ENCODE data around the gene PARVA.

PARVA gene

DNA sequence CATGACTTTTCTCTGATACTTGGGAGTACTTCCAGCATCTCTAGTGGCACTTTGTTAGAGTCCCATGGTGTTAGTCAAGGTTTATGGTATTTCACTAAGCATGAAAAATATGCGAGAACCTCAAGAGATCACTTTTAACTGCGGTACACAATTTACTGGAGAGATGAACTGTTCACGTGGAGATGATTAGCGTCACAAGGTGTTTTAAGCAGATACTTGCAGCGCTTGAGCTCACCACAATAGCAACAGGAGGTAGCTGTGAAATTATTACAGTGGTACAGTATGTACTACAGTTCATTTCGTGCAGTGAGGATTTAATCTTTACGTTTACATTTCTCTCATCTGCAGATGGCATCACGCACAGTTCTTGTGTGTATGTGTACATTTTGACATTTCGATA, 4.5 kb downstream of the PARVA start:
- no peak for TF ChIP-seq TEAD4 (IDR thresholded peaks at IDR 0.05)
- no peak for TF ChIP-seq FOXM1 (IDR thresholded peaks at IDR 0.05; ENCODE audit: borderline replicate concordance, low read depth)
- no peak for TF ChIP-seq EP300 (IDR thresholded peaks at IDR 0.05; ENCODE audit: borderline replicate concordance)
- no peak for TF ChIP-seq REST (IDR thresholded peaks at IDR 0.05; ENCODE audit: low read depth)
- no peak for TF ChIP-seq NFIC (IDR thresholded peaks at IDR 0.05)
- TF ChIP-seq MAX (IDR thresholded peaks at IDR 0.05), result no peak

DNA sequence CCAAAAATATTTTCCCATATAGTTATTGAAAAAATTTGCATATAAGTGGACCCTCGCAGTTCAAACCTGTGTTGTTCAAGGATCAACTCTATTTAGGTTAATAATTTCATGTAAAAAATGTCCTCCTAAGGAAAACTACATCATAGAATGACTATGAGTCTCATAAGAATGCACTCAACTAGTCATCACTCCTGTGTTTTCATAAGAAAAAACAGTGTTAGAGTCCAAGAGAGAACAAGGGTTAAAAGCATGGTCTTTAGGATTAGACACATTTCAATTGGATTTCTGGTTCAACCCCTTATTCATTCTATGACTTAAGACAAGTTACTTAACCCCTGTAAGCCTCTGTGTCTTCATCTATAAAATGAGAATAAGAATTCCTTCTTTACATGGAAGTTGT, 5.1 kb downstream of the PARVA start:
- TF ChIP-seq, protein P1, sequence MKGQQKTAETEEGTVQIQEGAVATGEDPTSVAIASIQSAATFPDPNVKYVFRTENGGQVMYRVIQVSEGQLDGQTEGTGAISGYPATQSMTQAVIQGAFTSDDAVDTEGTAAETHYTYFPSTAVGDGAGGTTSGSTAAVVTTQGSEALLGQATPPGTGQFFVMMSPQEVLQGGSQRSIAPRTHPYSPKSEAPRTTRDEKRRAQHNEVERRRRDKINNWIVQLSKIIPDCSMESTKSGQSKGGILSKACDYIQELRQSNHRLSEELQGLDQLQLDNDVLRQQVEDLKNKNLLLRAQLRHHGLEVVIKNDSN (IDR thresholded peaks at IDR 0.05), result no peak
- TF ChIP-seq YY1 (IDR thresholded peaks at IDR 0.05; ENCODE audit: low read depth) (no peak), EGR1 (IDR thresholded peaks at IDR 0.05) (no peak), MAX (IDR thresholded peaks at IDR 0.05) (no peak), TEAD4 (IDR thresholded peaks at IDR 0.05) (no peak), FOXM1 (IDR thresholded peaks at IDR 0.05; ENCODE audit: borderline replicate concordance, low read depth) (no peak), CREB1 (IDR thresholded peaks at IDR 0.05; ENCODE audit: low read depth) (no peak), TAF1 (IDR thresholded peaks at IDR 0.05; ENCODE audit: low read depth) (no peak), NFIC (IDR thresholded peaks at IDR 0.05) (no peak)

GRCh38 chr11:12386309-12386708, 8.9 kb downstream of the PARVA start:
- TF ChIP-seq CREB1 (IDR thresholded peaks at IDR 0.05; ENCODE audit: low read depth) (no peak), CEBPB (IDR thresholded peaks at IDR 0.05) (no peak), YY1 (IDR thresholded peaks at IDR 0.05; ENCODE audit: low read depth) (no peak)

GRCh38 chr11:12386745-12387144, 9.4 kb downstream of the PARVA start:
- TF ChIP-seq TEAD4 (IDR thresholded peaks at IDR 0.05) (no peak), EGR1 (IDR thresholded peaks at IDR 0.05) (no peak), CREB1 (IDR thresholded peaks at IDR 0.05; ENCODE audit: low read depth) (no peak), TAF1 (IDR thresholded peaks at IDR 0.05; ENCODE audit: low read depth) (no peak), EP300 (IDR thresholded peaks at IDR 0.05; ENCODE audit: borderline replicate concordance) (no peak), FOXM1 (IDR thresholded peaks at IDR 0.05; ENCODE audit: borderline replicate concordance, low read depth) (no peak)

- no peak for TF ChIP-seq YY1 (IDR thresholded peaks at IDR 0.05; ENCODE audit: low read depth)
- TF ChIP-seq, protein P1 (IDR thresholded peaks at IDR 0.05), result no peak
- TF ChIP-seq EGR1 (IDR thresholded peaks at IDR 0.05), result no peak
- no peak for TF ChIP-seq NFIC (IDR thresholded peaks at IDR 0.05)
- no peak for TF ChIP-seq RAD21 (IDR thresholded peaks at IDR 0.05; ENCODE audit: low read depth)
- TF ChIP-seq REST (IDR thresholded peaks at IDR 0.05; ENCODE audit: low read depth), result no peak
- no peak for TF ChIP-seq EP300 (IDR thresholded peaks at IDR 0.05; ENCODE audit: borderline replicate concordance)
- no peak for TF ChIP-seq ZBTB7A (IDR thresholded peaks at IDR 0.05; ENCODE audit: low read depth)
Observed at GRCh38 chr11:12388173-12388572, 10.8 kb downstream of the PARVA start.

DNA sequence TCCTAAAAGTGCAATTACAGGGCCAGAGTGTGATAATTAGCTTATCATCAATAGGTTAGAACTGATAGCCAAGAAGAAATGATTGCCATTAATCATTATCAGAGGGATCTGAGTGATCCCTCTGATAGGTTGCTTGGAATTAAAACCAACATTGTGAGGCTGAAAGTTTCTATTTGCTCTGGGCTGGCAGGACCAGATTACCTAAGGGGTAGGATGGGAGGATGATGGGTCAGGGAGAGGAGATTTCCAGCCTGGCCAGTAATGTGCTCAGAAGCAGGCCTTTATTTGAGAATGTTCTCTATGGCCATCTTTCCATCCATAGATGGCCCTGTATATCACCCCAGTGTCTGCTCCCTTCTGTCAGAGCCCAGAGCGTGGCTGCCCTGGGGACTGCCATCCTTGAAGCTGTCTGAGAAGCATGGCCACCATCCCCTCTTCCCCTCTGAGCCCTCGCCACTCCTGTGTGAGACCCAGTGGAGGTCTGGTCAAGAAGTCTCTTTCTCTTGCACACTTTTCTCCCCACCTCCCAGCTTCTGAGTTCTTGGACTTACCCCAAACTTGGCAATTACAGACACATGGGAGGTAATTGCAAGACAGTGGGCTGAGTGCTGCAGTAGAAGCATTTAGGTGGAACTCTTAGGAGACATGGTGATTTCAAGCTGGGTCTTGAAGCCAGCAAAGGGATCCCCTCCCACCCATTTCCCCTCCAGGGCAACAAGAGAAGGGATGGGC, 11.7 kb downstream of the PARVA start:
- TF ChIP-seq REST (IDR thresholded peaks at IDR 0.05; ENCODE audit: low read depth), result no peak
- TF ChIP-seq NFIC (IDR thresholded peaks at IDR 0.05), result no peak
- no peak for TF ChIP-seq EGR1 (IDR thresholded peaks at IDR 0.05)
- TF ChIP-seq RAD21 (IDR thresholded peaks at IDR 0.05; ENCODE audit: low read depth), result no peak

Data from Ishikawa (cell line).